Measurements from ENCODE around the gene CFAP57. TPM values are rescaled to one million over a fixed set of nuclear protein-coding genes. Genes with fewer than 3 reads are reported as not detected.

CFAP57 gene
- total and polyA plus RNA-seq, 2 of the 13 experiments (the other 11 are each of a cell fraction or from before 2014, with no cell fraction given): 0.01 TPM; not detected in 1

GRCh38 chr1:43285269-43285990 lies 113.3 kb downstream of the CFAP57 start, which contains the start of gene C1orf210 (continued):
- TF ChIP-seq ZBTB25 (CRISPR knock-in tag; IDR thresholded peaks at IDR 0.05) (no peak), GABPA (IDR thresholded peaks at IDR 0.05; ENCODE audit: low read depth, low read length) (no peak), GABPA (CRISPR knock-in tag; IDR thresholded peaks at IDR 0.05; ENCODE audit: low read depth) (peak; percentile 39; the same call in 1 of the 2 replicates), ZMAT5 (CRISPR knock-in tag; IDR thresholded peaks at IDR 0.05; ENCODE audit: borderline replicate concordance, low read depth) (no peak), KLF6 (CRISPR knock-in tag; IDR thresholded peaks at IDR 0.05) (no peak), ZNF143 (CRISPR knock-in tag; IDR thresholded peaks at IDR 0.05) (no peak), ZNF3 (CRISPR knock-in tag; IDR thresholded peaks at IDR 0.05) (no peak), HNF4A (CRISPR knock-in tag; IDR thresholded peaks at IDR 0.05) (peak; percentile 92), HNF4G (IDR thresholded peaks at IDR 0.05; ENCODE audit: borderline replicate concordance, low read depth, low read length) (peak; percentile 67), HNF4G (CRISPR knock-in tag; IDR thresholded peaks at IDR 0.05; ENCODE audit: borderline replicate concordance, low read depth) (no peak; the same call in 1 of the 2 replicates), ZSCAN31 (CRISPR knock-in tag; IDR thresholded peaks at IDR 0.05; ENCODE audit: low read depth) (peak; percentile 45; the same call in 1 of the 2 replicates)

- H2AFZ ChIP-seq (ENCODE audit: low read length): no peak overlapping the region
- ATAC-seq: peak; percentile 6; the same call in 1 of the 3 replicates
- no peaks in the 10 kb centered on the region for H3K79me2 ChIP-seq (ENCODE audit: insufficient read depth, low read length)
- no peaks in the 10 kb centered on the region for H3K36me3 ChIP-seq (replicated peaks in 1 of 2; ENCODE audit: control insufficient read depth in 1 of 2, insufficient read depth in 2 of 2, low read length in 2 of 2)
- intact Hi-C loops (cut with micrococcal nuclease; ENCODE audit: unreplicated experiment): no loop called here
- no peak for FAIRE-seq
- peaks cover 1 to 9% of the 10 kb centered on the region in 2 experiments; a peak in 1 of 5 replicates for H3K27me3 ChIP-seq (ENCODE audit: control insufficient read depth in 1 of 2, insufficient read depth in 2 of 2, low read length in 2 of 2)
- H3K4me3 ChIP-seq (replicated peaks in 1 of 3; ENCODE audit: insufficient read depth in 1 of 3, low read depth in 2 of 3, low read length in 3 of 3): peak overlapping the region in 2 of 3 experiments; percentile 58 to 70; a peak in 4 of 6 replicates
- ChIA-PET CTCF (ENCODE audit: low intra/inter-chr PET ratio, low total read pairs) (no interaction called here), POLR2A (interaction anchor here (1.4 to 2.6 kb wide), 4 partner anchors 10 to 72 kb away, joined by 5 to 35 read pairs (median 8); partner anchors contain the start of gene CDC20)
- H3K27ac ChIP-seq (ENCODE audit: extremely low read length, insufficient read depth, low read length): no peak overlapping the region
- no TSS peak for BruUV-seq (replicated peaks)
- WGBS (ENCODE audit: low lambda C conversion rate): 74% methylated on average over 11 of the region's 11 CpGs
- H3K9me3 ChIP-seq (ENCODE audit: low read length): no peaks in the 10 kb centered on the region
- H4K20me1 ChIP-seq (ENCODE audit: insufficient read depth, low read length): no peaks in the 10 kb centered on the region
- no peak for DNase-seq (ENCODE audit: low spot score)
- in situ Hi-C loops (cut with HindIII; ENCODE audit: extremely low pct_ligation_motif_present, low pct_unique_long_range_greater_than_20kb): no loop called here
- no peak overlapping the region; the same call in 1 of the 2 replicates for H3K9ac ChIP-seq (ENCODE audit: insufficient read depth, low read depth, low read length)
- peaks cover 73% of the 10 kb centered on the region for H3K4me1 ChIP-seq (ENCODE audit: insufficient read depth, low read length)
- H3K4me2 ChIP-seq (ENCODE audit: low read depth, low read length): peak overlapping the region; percentile 77
- TF ChIP-seq ZNF263 (CRISPR knock-in tag; IDR thresholded peaks at IDR 0.05) (peak; percentile 84), MAZ (IDR thresholded peaks at IDR 0.05; ENCODE audit: borderline replicate concordance, low read depth, low read length) (no peak), MAZ (CRISPR knock-in tag; IDR thresholded peaks at IDR 0.05; ENCODE audit: low read depth) (0 out of 2 replicates have a peak, but pooled peaks have one; percentile 42), ZBTB33 (CRISPR knock-in tag; IDR thresholded peaks at IDR 0.05) (peak; percentile 56), ZNF234 (CRISPR knock-in tag; conservative IDR thresholded peaks at IDR 0.05) (no peak), ZNF784 (CRISPR knock-in tag; IDR thresholded peaks at IDR 0.05; ENCODE audit: borderline replicate concordance) (no peak)
Measured at GRCh38 chr1:43286115-43286514, 114.0 kb downstream of the CFAP57 start.
